Spinal cord (tissue), 10 donors: Measurements from ENCODE around the gene TCF7L1. TPM values are rescaled to one million over a fixed set of nuclear protein-coding genes. Genes with fewer than 3 reads are reported as not detected.
"Not testable (repeated sequence)": the region's sequence is repeated elsewhere in the genome, so short reads cannot be mapped to it uniquely, and the experiment has no call there.

Experiments used
- DNase-seq, 6 donors: peaks; one replicate each; pipeline versions ENCODE4 v3.0.0 to v3.0.0-alpha.2; 2013 to 2015; ENCODE audit warnings: low spot score in 6 of 6, low read depth in 4 of 6
- H3K27ac ChIP-seq: one replicate; pipeline ENCODE4 v1.5.1; 2013; ENCODE audit warnings: low read depth, low read length, control low read depth
- H3K27me3 ChIP-seq: one replicate; pipeline ENCODE4 v1.6.1; 2013; ENCODE audit warnings: low read length; ENCODE audit not compliant: control insufficient read depth, insufficient read depth
- H3K36me3 ChIP-seq: one replicate; pipeline ENCODE4 v1.6.1; 2013; ENCODE audit warnings: low read length; ENCODE audit not compliant: control insufficient read depth, insufficient read depth
- H3K4me1 ChIP-seq: one replicate; pipeline ENCODE4 v1.6.1; 2013; ENCODE audit warnings: low read length; ENCODE audit not compliant: control insufficient read depth, insufficient read depth
- H3K4me3 ChIP-seq: one replicate; pipeline ENCODE4 v1.5.1; 2013; ENCODE audit warnings: low read depth, low read length, control low read depth
- H3K9me3 ChIP-seq: one replicate; pipeline ENCODE4 v1.6.1; 2013; ENCODE audit warnings: low read length; ENCODE audit not compliant: control insufficient read depth, insufficient read depth
- WGBS: methylation state at CpG from one replicate; pipeline ENCODE4 v1.1.5; 2013; ENCODE audit warnings: missing lambda C conversion rate; ENCODE audit not compliant: insufficient coverage; 5-methylcytosine and 5-hydroxymethylcytosine counted together
- polyA plus RNA-seq, 2 donors: library from polyadenylated mRNA; unstranded; fragments of 120-200 nt; gene quantifications; one replicate each; pipeline ENCODE4 v1.2.1, GENCODE V29; 2013; ENCODE audit not compliant: insufficient read length in 2 of 2
- total RNA-seq, 2 donors: library from RNA; depleted of rRNA in 1 of 2; stranded (reverse); fragments of 120-200 nt in 1 of 2; fragments of >200 nt in 1 of 2; gene quantifications; one replicate each; pipeline versions ENCODE4 v1.2.3 to v1.2.4, GENCODE V29; 2013 to 2014
- donor health status: healthy.

Gene TCF7L1
- total and polyA plus RNA-seq, 4 donors: 3.4 to 41.9 (median 19.9) TPM

DNA sequence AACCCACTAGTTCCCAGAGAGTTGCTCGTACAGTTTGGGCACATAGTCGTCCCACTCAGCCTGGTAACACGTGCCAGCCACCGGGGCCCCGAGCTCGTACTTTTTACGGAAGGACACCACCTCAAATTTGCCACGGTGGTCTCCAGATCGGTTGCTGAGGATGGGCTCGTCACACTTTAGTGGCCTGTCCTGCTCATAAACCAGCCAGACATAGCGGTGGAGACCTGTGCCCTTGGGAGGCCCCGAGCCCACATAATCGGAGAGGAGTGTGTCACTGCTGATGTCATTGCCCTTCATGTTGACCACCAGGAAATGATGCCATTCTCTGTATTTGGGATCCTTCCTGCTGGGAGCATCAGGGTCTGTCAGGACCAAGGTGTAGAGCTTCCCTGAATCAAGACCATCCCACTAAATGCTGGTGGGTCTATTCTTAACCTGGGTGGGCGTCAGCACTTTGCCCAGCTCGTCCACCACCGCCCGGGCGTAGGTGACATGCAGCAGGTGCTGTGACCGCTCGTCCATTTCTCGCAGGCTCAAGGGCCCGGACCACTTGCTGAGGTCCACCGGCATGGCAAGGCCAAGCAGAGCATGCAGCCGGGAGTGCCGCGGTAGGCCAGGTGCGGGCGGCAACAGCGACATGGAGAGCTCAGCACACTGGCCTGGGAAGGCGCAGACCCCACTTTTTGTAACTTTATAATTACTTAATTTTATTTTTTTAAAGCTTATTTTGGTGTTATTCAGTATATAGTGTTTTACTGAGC lies 208.3 kb downstream of the TCF7L1 start:
- H3K27ac ChIP-seq: no peak overlapping the region
- H3K9me3 ChIP-seq: no peaks in the 10 kb centered on the region
- no peaks in the 10 kb centered on the region for H3K4me1 ChIP-seq
- 94% methylated on average over 23 of the region's 30 CpGs for WGBS
- no peak overlapping the region for H3K4me3 ChIP-seq
- H3K36me3 ChIP-seq: peaks cover 35% of the 10 kb centered on the region
- DNase-seq: no peak
- H3K27me3 ChIP-seq: no peaks in the 10 kb centered on the region

DNA sequence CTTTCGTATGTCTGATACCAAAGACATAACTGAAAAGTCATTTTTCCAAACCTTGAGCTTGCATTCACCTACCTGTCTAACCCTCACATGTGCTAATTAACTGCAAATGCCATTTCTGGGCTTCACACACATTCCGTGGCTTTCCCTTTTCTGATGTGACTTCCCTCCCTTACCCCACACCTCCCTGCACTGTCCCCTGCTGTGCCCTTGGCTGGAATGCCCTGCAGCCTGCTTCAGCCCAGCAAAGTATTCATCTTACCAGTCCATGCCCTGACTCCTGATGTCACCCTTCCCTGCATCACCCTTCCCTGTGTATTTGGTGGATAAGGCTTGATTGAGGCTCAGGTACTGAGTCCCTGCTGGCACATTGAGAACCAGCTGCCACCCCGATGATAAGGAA lies 209.0 kb downstream of the TCF7L1 start:
- no peaks in the 10 kb centered on the region for H3K9me3 ChIP-seq
- H3K27ac ChIP-seq: no peak overlapping the region
- no peak overlapping the region for H3K4me3 ChIP-seq
- DNase-seq: no peak
- H3K27me3 ChIP-seq: no peaks in the 10 kb centered on the region
- 64% methylated on average over 3 of the region's 3 CpGs for WGBS
- peaks cover 40% of the 10 kb centered on the region for H3K36me3 ChIP-seq
- H3K4me1 ChIP-seq: no peaks in the 10 kb centered on the region

DNA sequence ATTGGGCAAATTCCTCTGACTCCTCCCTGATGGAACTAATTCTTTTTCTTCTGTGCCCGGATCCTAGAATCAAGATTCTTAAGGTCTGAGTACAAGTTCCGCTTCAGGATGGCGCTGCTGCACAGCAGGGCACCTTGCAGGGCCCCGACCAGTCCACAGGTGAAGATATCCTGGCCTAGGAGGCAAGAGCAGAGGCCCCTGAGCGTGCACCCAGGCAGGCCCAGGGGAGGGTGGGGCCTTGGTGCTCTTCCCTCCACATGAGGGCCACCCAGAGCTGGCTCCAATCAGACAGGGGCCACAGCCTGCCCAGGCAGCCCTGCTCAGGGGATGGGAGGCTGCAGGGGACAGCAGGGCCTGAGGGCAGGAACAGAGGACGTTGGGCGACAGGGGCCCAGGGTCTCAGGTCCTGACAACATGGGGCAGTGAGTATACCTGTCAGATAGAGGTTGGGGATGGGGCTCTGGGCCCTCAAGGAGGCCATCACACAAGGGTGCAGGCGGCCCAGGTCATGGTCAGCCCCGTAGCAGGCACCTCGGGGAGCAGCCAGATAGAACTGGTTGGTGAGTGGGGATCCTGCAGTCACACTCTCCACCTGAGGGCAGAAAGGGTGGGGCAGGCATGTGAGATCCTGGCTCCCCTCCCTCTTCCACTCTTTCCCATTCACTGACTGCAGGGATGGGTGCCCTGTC lies 210.2 kb downstream of the TCF7L1 start:
- not testable (repeated sequence) for H3K27ac ChIP-seq, H3K27me3 ChIP-seq, H3K4me3 ChIP-seq, DNase-seq, H3K9me3 ChIP-seq, H3K4me1 ChIP-seq
- peaks cover 40% of the 10 kb centered on the region for H3K36me3 ChIP-seq
- WGBS: 95% methylated on average over 6 of the region's 10 CpGs

DNA sequence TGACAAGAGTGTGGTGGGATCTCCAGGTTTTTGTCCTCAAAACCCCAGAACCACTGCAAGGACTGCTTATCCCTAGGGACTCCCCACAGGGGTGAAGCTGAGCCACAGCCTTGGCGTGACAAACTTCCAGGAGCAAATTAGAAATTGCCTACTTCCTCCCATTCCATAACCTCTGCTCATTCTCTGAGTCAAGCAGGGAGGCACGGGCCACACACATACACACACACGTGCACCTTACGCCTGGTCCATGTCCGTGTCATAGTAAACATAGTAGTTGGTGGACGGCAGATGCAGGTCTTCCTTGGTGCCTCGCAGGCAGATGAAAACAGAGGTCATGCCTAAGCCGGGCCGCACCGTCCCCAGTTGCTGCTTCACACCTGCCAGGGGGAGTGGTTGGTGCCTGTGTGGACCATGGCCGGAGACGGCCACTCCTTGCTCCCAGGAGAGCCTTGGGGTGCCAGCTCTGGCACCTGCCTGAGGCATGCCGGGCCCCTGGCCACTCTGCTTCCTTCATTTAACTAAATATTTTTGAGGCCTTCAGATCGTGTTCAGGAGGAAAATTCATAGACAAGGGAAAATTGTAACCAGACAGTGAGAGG lies 211.3 kb downstream of the TCF7L1 start:
- 94% methylated on average over 7 of the region's 14 CpGs for WGBS
- DNase-seq: no peak
- H3K27ac ChIP-seq: no peak overlapping the region
- no peak overlapping the region for H3K4me3 ChIP-seq
- H3K4me1 ChIP-seq: no peaks in the 10 kb centered on the region
- H3K27me3 ChIP-seq: no peaks in the 10 kb centered on the region
- no peaks in the 10 kb centered on the region for H3K9me3 ChIP-seq
- peaks cover 48% of the 10 kb centered on the region for H3K36me3 ChIP-seq

DNA sequence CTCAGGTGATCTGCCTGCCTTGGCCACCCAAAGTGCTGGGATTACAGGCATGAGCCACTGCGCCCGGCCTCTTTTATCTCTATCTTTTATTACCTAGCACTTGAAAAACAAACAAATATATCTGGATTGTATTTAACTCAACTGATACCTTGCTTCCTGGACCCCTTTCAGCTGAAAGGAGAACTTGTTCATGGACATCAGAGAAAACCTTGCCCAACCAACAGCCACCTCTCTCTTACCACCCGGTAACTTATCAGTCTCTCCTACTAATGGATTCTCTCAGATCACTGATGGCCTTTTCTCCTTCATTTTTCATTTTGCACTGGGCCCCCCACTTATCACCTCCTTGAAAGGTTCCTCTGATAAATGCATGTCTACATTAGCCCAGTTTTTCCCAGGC lies 214.4 kb downstream of the TCF7L1 start:
- Histone ChIP-seq H3K27me3 (no peaks in the 10 kb centered on the region), H3K27ac (no peak overlapping the region), H3K4me3 (no peak overlapping the region), H3K36me3 (peaks cover 66% of the 10 kb centered on the region), H3K4me1 (no peaks in the 10 kb centered on the region), H3K9me3 (no peaks in the 10 kb centered on the region)
- 94% methylated on average over 3 of the region's 3 CpGs for WGBS
- DNase-seq: no peak

DNA sequence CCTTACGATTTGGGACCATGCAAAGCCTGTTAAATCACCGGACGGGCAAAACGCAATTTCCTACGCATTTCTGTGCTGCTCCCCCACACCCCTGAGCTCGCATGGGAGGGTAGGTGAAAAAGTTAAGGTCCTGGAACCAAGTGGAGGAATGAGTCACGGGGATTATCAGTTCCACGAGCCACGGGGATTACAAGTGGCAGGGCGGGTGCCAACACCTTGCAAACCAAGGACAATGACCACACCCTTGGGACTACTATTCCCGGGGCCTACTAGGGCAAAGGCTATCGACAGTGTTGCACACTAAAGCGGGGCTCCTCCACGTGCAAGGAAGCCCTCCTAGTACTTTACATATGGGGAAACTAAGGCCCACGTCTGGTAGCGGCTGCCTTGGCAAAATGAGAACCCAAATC lies 220.7 kb downstream of the TCF7L1 start:
- peak overlapping the region; percentile 54 for H3K27ac ChIP-seq
- 55% methylated on average over 15 of the region's 16 CpGs for WGBS
- H3K4me1 ChIP-seq: peaks cover 20% of the 10 kb centered on the region
- no peaks in the 10 kb centered on the region for H3K9me3 ChIP-seq
- DNase-seq: peak in 1 of 6 donors; percentile 22
- no peaks in the 10 kb centered on the region for H3K27me3 ChIP-seq
- peak overlapping the region; percentile 77 for H3K4me3 ChIP-seq
- H3K36me3 ChIP-seq: peaks cover 28% of the 10 kb centered on the region

DNA sequence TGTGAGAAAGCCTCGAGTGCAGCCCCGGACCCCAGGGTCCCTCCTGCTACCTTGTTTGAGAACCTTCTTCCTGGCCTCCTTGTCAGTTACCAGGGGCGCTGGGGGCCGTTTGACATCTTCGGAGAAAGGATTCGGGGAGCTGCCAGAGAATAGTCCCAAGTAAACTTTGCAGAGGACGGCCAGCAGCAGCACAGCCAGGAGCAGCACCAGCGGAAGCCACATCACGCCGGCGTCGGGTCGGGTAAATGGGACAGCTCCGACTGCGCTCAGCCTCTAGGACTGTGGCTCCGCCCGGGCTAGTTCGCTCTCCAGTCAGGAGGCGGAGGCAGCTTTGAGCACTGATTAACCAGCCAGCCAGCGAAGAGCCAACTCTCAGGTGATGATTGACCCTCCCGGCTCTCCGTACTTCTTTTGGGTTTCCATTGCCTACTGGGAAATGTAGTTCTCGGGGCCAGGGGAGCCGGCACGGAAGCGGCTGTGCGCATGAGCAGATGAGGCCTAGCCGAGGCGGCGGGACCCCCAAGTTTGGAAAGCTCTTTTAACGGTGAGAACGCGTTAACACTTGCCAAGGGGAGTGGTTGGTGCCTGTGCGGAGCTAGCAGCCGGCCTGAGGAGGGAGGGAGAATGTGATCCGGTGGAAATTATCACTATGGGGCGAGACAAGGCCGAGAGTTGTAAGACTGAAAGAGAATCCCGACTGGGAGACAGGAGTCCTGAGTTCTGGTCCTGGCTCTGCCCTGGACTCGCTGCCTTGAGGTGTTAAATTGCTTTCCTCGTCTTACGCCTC lies 221.3 kb downstream of the TCF7L1 start, which contains the start of the genes ELMOD3 and RETSAT:
Gene ELMOD3, plus strand, starts transcription at position 484 of the 787 bp plus-strand sequence. CDS start 2,430 bp downstream, outside the sequence.
Gene RETSAT, minus strand, starts transcription at position 243 of the 787 bp plus-strand sequence. Its CDS starts 21 bp downstream, at position 222.
- H3K27me3 ChIP-seq: no peaks in the 10 kb centered on the region
- WGBS: 1% methylated on average over 42 of the region's 42 CpGs
- H3K36me3 ChIP-seq: peaks cover 26% of the 10 kb centered on the region
- H3K9me3 ChIP-seq: no peaks in the 10 kb centered on the region
- H3K27ac ChIP-seq: peak within 1 kb of the TSS; percentile 54
- peak; percentile 96 to 100 (median 99) for DNase-seq
- H3K4me1 ChIP-seq: peaks cover 20% of the 10 kb centered on the region
- H3K4me3 ChIP-seq: peak within 1 kb of the TSS; percentile 77

DNA sequence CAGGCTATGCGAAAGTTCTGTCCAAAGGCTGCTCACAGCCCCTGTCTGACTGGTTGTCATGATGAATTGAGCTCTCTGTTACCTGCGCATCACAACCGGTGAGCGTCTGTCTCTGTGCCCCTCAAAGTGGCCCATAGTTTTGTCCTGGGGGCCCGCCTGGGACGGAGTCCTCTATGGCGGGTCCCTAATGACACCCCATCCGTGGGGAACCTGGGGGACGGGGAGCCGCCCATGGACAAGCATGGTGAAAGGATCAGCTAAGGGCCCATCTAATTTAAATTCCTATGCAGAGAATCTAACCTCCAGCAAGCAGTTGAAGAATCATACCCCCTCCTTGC lies 221.8 kb downstream of the TCF7L1 start:
- no peak overlapping the region for H3K27ac ChIP-seq
- 12% methylated on average over 8 of the region's 10 CpGs for WGBS
- H3K36me3 ChIP-seq: peaks cover 25% of the 10 kb centered on the region
- H3K9me3 ChIP-seq: no peaks in the 10 kb centered on the region
- H3K4me3 ChIP-seq: peak overlapping the region; percentile 77
- DNase-seq: no peak
- H3K27me3 ChIP-seq: no peaks in the 10 kb centered on the region
- H3K4me1 ChIP-seq: peaks cover 20% of the 10 kb centered on the region

DNA sequence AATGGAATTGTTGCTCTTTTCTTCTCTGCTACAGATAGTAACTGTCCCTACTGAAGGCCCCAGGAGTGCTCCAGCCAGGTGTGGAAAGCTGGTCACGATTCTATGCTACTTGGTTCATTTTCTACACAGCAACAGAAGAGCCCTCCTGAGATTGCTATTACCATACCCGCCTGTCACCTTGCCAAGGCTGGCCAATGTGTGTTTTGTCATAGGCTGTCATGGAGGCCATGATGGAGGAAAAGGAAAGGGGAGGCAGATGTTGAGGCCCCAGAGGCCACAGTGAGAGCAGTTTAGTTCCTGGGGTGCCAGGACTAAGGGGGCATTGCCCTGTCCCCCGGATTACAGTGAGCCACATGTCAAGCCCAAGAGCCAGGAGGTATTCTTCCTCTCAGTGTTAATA lies 222.3 kb downstream of the TCF7L1 start:
- Histone ChIP-seq H3K36me3 (peaks cover 21% of the 10 kb centered on the region), H3K4me3 (peak overlapping the region; percentile 77), H3K9me3 (no peaks in the 10 kb centered on the region), H3K27ac (no peak overlapping the region), H3K27me3 (no peaks in the 10 kb centered on the region), H3K4me1 (peaks cover 20% of the 10 kb centered on the region)
- no peak for DNase-seq
- 83% methylated on average over 2 of the region's 3 CpGs for WGBS
